GM12873 (cell line): ENCODE results near the gene PKIB.

Source experiments
- TF ChIP-seq, protein P1 (sequence below): IDR thresholded peaks from 2 replicates; pipeline ENCODE4 v1.5.1; 2012; ENCODE audit warnings: low read depth, mild to moderate bottlenecking, moderate library complexity, low read length, control low read depth; ENCODE audit not compliant: insufficient read depth; ENCODE audit errors: missing control alignments

Gene PKIB

DNA sequence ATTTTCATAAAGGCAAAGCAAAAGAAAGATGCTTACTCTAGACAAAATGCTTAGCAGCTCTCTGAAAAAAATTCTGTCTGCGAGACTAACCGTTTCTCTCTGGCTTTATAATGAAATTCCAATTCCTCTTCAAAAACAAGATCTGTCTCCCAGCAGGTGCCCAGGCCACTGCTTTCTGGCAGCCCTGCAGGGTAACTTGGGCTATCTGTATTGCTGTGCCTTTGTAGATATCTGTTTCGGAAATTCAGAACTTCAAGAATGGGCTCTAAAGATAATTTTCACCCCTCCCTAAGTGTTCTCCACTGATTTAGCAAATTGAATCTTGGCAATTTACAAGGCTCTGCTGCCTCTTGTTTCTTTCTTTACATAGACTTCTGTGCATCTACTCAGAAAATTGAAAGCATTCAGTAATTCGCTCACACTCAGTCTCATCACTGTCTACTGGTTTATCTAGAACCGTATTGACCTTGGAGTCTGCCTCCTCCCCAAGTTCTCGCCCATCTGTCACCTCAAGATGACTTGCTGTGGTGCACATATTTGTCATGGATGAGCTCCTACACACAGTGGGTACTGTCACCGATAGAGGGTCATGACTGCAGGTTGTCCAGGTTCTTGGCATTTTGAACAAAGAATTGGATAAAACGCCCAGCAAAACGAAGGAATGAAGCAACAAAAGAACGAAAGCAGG lies 142.9 kb downstream of the PKIB start:
- TF ChIP-seq, protein P1, sequence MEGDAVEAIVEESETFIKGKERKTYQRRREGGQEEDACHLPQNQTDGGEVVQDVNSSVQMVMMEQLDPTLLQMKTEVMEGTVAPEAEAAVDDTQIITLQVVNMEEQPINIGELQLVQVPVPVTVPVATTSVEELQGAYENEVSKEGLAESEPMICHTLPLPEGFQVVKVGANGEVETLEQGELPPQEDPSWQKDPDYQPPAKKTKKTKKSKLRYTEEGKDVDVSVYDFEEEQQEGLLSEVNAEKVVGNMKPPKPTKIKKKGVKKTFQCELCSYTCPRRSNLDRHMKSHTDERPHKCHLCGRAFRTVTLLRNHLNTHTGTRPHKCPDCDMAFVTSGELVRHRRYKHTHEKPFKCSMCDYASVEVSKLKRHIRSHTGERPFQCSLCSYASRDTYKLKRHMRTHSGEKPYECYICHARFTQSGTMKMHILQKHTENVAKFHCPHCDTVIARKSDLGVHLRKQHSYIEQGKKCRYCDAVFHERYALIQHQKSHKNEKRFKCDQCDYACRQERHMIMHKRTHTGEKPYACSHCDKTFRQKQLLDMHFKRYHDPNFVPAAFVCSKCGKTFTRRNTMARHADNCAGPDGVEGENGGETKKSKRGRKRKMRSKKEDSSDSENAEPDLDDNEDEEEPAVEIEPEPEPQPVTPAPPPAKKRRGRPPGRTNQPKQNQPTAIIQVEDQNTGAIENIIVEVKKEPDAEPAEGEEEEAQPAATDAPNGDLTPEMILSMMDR, result no peak

DNA sequence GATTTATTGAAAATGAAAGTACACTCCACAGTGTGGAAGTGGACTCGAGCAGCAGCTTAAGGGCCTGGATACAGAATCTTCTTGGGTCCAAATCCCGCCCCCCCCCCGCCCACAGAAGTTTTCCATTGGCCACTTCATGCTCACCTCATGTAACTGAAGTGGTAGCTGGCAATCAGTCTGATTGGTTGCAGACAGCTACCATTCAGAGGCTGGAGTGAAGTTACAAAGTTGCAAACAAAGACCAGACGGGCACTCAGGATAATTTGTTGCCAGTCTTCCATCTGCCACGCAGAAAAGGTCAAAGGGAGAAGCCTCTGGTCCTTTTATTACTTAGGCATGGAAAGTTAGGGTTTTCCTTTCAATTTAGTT lies 143.5 kb downstream of the PKIB start:
- TF ChIP-seq, protein P1, result no peak

DNA sequence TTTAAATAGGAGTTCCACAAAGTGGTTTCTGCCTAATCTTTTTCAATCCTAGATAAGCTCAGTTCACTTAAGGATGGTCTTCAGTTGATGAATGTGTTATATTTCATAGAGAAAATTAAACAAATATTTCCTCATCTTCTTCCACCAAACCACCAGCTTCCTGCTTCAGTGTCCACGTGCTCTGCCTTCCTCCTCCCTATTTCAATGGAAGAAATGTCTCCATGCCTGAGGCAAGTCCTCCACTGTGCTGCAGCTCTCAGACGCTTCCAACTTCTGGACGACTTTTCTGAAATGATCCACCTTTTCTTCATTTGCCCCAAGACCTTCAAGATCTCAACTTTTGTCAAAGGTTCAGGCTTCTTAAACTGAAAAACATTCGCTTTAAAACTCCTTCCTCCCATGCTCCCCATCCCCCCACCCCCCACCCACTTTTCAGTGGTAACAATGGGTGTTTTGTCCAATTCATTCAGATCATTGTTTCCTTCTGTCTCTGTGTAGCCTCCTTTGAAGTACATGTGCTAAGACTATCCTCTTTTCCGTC lies 144.1 kb downstream of the PKIB start:
- TF ChIP-seq, protein P1, result no peak

DNA sequence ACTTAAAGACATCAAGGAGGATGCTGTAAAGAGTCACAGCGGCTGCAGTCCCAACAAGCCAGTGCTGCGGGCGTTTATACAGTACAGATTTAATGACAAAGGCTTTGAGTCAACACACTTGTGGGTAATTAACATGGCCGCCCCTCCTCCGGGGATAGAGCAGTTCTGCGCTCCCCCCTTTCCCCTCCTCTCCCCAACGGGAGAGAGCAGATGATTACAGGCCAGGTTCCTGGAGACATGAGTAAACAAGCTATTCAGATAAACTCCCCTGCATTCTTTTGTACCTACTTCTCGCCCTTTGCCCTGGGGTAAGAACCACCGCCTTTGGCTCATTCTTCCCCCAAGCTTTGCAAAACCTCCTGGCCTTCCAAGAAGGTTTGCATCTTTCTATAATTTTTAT lies 145.7 kb downstream of the PKIB start:
- TF ChIP-seq, protein P1, result no peak

DNA sequence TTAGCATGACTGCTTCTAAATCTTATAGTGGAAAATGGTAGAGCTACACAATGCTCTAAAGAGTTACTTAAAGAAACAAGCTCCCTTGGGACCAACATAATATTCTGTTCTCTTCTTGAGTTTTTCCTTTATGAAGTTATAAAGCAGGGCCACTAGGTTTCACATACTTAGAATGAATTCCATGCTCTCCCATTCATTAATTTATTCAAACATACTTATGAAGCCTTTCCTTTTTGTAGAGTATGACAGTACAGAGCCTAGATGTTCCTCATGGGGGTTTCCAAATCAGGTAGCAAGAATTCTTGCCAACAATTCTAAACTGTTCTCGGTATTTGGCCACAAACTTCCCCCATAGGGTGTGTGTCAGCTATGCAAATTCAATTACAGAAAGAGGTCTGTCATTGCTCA lies 148.7 kb downstream of the PKIB start:
- TF ChIP-seq, protein P1, result no peak

DNA sequence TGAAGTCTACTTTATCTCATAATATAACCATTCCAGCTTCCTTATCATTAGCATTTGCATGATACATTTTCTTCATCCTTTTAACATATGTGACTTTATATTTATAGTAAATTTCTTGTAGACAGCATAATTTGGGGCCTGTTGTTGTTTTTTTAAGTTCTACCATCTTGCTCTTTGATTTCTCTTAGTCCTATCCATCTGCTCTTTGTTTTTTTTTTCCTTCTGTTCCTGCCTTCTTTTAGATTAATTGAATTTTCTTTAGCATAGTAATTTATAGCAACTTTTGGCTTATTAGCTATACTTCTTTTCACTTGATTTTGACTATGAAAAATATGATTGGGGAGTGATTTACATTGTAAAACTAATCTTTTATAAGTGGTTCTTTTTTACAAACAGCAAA lies 150.1 kb downstream of the PKIB start:
- TF ChIP-seq, protein P1, result no peak

DNA sequence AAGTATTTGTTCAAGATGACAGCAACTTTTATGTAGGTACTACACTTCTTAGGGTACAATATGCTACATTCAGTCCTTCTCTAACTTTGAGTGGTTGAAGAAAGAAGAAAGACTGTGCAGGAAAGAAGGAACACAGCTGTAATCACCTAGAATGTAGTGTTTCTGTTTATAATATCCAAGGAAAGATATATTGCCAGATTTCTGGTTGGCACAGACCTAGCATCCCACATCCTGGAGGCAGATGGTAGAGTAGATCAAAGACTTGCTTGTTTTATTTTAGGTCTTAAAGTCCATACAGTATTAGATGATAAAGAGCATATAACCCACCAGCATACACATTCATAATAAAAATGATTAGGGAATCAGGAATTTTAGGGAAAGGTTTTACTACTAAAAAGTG lies 156.1 kb downstream of the PKIB start:
- TF ChIP-seq, protein P1, result no peak
